Activated B cell treated with CpG ODN at 0.5 μM for 24 hours (primary cell): ENCODE results near the gene ABCG5. TPM values are rescaled to one million over a fixed set of nuclear protein-coding genes. Genes with fewer than 3 reads are reported as not detected.

ENCODE experiments used
- ATAC-seq: fragments of 200-7000 bp; cut with Tn5 transposase; one replicate; pipeline ENCODE4 v1.10.0; 2021; ENCODE audit warnings: low read depth, mild to moderate bottlenecking, moderate library complexity
- CTCF ChIA-PET: fragments of 350-600 bp; sonication (Branson Sonifier 250); formaldehyde crosslinking; loops from one replicate; lab custom pipeline; 2021; ENCODE audit warnings: antibody characterized with exemption; lab: Charles Lee
- POLR2A ChIA-PET: fragments of 350-600 bp; sonication (Branson Sonifier 250); formaldehyde crosslinking; loops from one replicate; lab custom pipeline; 2021; ENCODE audit warnings: antibody characterized with exemption; lab: Charles Lee
- DNase-seq: peaks from one replicate; pipeline ENCODE4 v3.0.0; 2022
- H3K27ac Mint-ChIP-seq: one replicate; pipeline ENCODE4 v1.8.0; 2020; ENCODE audit warnings: mixed read lengths
- H3K27me3 Mint-ChIP-seq: one replicate; pipeline ENCODE4 v1.8.0; 2021; ENCODE audit warnings: mixed read lengths
- H3K36me3 Mint-ChIP-seq: one replicate; pipeline ENCODE4 v1.8.0; 2021; ENCODE audit warnings: low read depth, mixed read lengths
- H3K4me1 Mint-ChIP-seq: one replicate; pipeline ENCODE4 v1.8.0; 2021; ENCODE audit warnings: mixed read lengths
- H3K4me3 Mint-ChIP-seq: one replicate; pipeline ENCODE4 v1.8.0; 2020; ENCODE audit warnings: mild to moderate bottlenecking, mixed read lengths
- H3K9me3 Mint-ChIP-seq: one replicate; pipeline ENCODE4 v1.8.0; 2020; ENCODE audit warnings: mixed read lengths
- CTCF ChIP-seq: fragments of 200-600 bp; IDR thresholded peaks from one replicate; pipeline ENCODE4 v1.8.0; 2022; ENCODE audit warnings: antibody characterized with exemption, mild to moderate bottlenecking
- intact Hi-C: fragments of 100-400 bp; cut with micrococcal nuclease; formaldehyde crosslinking; loops from one replicate; pipeline ENCODE4 v1.15.1; 2024
- total RNA-seq: library from RNA; stranded (reverse); gene quantifications from 2 replicates; pipeline ENCODE4 v1.2.3, GENCODE V29; 2022

Gene ABCG5
- not detected in 2 replicates for total RNA-seq

- DNase-seq (no peak), ATAC-seq (no peak)
- ChIA-PET POLR2A (no interaction called here), CTCF (no interaction called here)
- Mint-ChIP-seq H3K9me3 (no peaks in the 10 kb centered on the region), H3K4me3 (no peak within 1 kb of the TSS), H3K27ac (no peak within 1 kb of the TSS), H3K4me1 (no peaks in the 10 kb centered on the region), H3K27me3 (peaks cover 4% of the 10 kb centered on the region), H3K36me3 (no peaks in the 10 kb centered on the region)
- intact Hi-C loops: no loop called here
- no peak for TF ChIP-seq CTCF
These were observed at the start of gene ABCG5, which contains the start of gene ABCG8 for GRCh38 chr2:43838560-43839267. Gene ABCG5 (minus strand): TSS chr2:43838839. CDS start chr2:43838679, 160 bp downstream. Gene ABCG8 (plus strand): TSS chr2:43838971. CDS start chr2:43839054, 83 bp downstream.

GRCh38 chr2:43887176-43887575 is 48.5 kb upstream of the ABCG5 start:
- TF ChIP-seq CTCF: no peak
- intact Hi-C loops: no loop called here
- H3K9me3 Mint-ChIP-seq: no peaks in the 10 kb centered on the region
- ChIA-PET POLR2A (no interaction called here), CTCF (no interaction called here)
- H3K27me3 Mint-ChIP-seq: no peaks in the 10 kb centered on the region
- H3K27ac Mint-ChIP-seq: no peak overlapping the region
- no peak overlapping the region for H3K4me3 Mint-ChIP-seq
- peaks cover 56% of the 10 kb centered on the region for H3K36me3 Mint-ChIP-seq
- H3K4me1 Mint-ChIP-seq: no peaks in the 10 kb centered on the region
- ATAC-seq: no peak
- no peak for DNase-seq

- Mint-ChIP-seq H3K4me1 (no peaks in the 10 kb centered on the region), H3K9me3 (no peaks in the 10 kb centered on the region), H3K4me3 (no peak overlapping the region), H3K36me3 (peaks cover 36% of the 10 kb centered on the region), H3K27me3 (no peaks in the 10 kb centered on the region), H3K27ac (no peak overlapping the region)
- ChIA-PET POLR2A (no interaction called here), CTCF (no interaction called here)
- TF ChIP-seq CTCF: no peak
- DNase-seq (no peak), ATAC-seq (no peak)
- intact Hi-C loops: no loop called here
These were observed 46.5 kb upstream of the ABCG5 start for GRCh38 chr2:43885132-43885632.

GRCh38 chr2:43884689-43885088 is 46.0 kb upstream of the ABCG5 start:
- TF ChIP-seq CTCF: no peak
- Mint-ChIP-seq H3K4me1 (no peaks in the 10 kb centered on the region), H3K36me3 (peaks cover 31% of the 10 kb centered on the region), H3K27me3 (no peaks in the 10 kb centered on the region), H3K27ac (no peak overlapping the region), H3K9me3 (no peaks in the 10 kb centered on the region), H3K4me3 (no peak overlapping the region)
- ChIA-PET POLR2A (no interaction called here), CTCF (no interaction called here)
- intact Hi-C loops: no loop called here
- DNase-seq (no peak), ATAC-seq (no peak)

GRCh38 chr2:43882312-43882711 is 43.7 kb upstream of the ABCG5 start:
- intact Hi-C loops: no loop called here
- DNase-seq: no peak
- Mint-ChIP-seq H3K27ac (no peak overlapping the region), H3K4me3 (no peak overlapping the region), H3K4me1 (peaks cover 6% of the 10 kb centered on the region), H3K9me3 (no peaks in the 10 kb centered on the region), H3K27me3 (peaks cover 3% of the 10 kb centered on the region), H3K36me3 (peaks cover 9% of the 10 kb centered on the region)
- no peak for ATAC-seq
- CTCF ChIA-PET: no interaction called here
- no peak for TF ChIP-seq CTCF
- POLR2A ChIA-PET: no interaction called here
